NCI-H526 (cell line): ENCODE data around the gene HSPB3.
A peak's percentile ranks its signal among the peaks of the same experiment; 100 is the strongest.
"Not testable (repeated sequence)": the region's sequence is repeated elsewhere in the genome, so short reads cannot be mapped to it uniquely, and the experiment has no call there.

Source experiments
- DNase-seq, 2 experiments: peaks; one replicate each; lab custom pipeline; 2025; lab: John Stamatoyannopoulos, UW

HSPB3 gene

GRCh38 chr5:54455413-54456157 lies at the start of gene HSPB3:
TSS of gene HSPB3 (plus strand) at chr5:54455699. CDS start at chr5:54455790, 91 bp downstream.
- DNase-seq, result no peak

GRCh38 chr5:54411176-54411575 lies 44.3 kb upstream of the HSPB3 start:
- no peak for DNase-seq

GRCh38 chr5:54412913-54413312 lies 42.6 kb upstream of the HSPB3 start:
- no peak for DNase-seq

- DNase-seq, result no peak
These were observed 40.4 kb upstream of the HSPB3 start for GRCh38 chr5:54415147-54415546.

- DNase-seq, result no peak
These were observed 39.5 kb upstream of the HSPB3 start for GRCh38 chr5:54415896-54416601.

GRCh38 chr5:54419573-54420423 lies 35.7 kb upstream of the HSPB3 start:
- DNase-seq, result peak; percentile 1 to 54

GRCh38 chr5:54420511-54420910 lies 35.0 kb upstream of the HSPB3 start:
- DNase-seq, result not testable (repeated sequence)

GRCh38 chr5:54421976-54422375 lies 33.5 kb upstream of the HSPB3 start:
- no peak for DNase-seq

GRCh38 chr5:54425258-54425657 lies 30.2 kb upstream of the HSPB3 start:
- DNase-seq, result no peak

GRCh38 chr5:54426209-54426608 lies 29.3 kb upstream of the HSPB3 start:
- DNase-seq, result no peak

GRCh38 chr5:54434650-54435049 lies 20.8 kb upstream of the HSPB3 start:
- not testable (repeated sequence) for DNase-seq

GRCh38 chr5:54438620-54439389 lies 16.7 kb upstream of the HSPB3 start:
- DNase-seq, result no peak

GRCh38 chr5:54440456-54440893 lies 15.0 kb upstream of the HSPB3 start:
- no peak for DNase-seq

GRCh38 chr5:54442271-54442670 lies 13.2 kb upstream of the HSPB3 start:
- no peak for DNase-seq

GRCh38 chr5:54443270-54443669 lies 12.2 kb upstream of the HSPB3 start:
- DNase-seq, result peak; percentile 0 to 3

GRCh38 chr5:54445691-54446378 lies 9.7 kb upstream of the HSPB3 start:
- no peak for DNase-seq

GRCh38 chr5:54446379-54446732 lies 9.1 kb upstream of the HSPB3 start:
- no peak for DNase-seq

- DNase-seq, result no peak
These were observed 5.6 kb upstream of the HSPB3 start for GRCh38 chr5:54449923-54450322.

- DNase-seq, result no peak
These were observed 5.0 kb upstream of the HSPB3 start for GRCh38 chr5:54450542-54450941.

- DNase-seq, result no peak
These were observed 2.5 kb upstream of the HSPB3 start for GRCh38 chr5:54453046-54453445.

GRCh38 chr5:54454602-54455001 lies 897 bp upstream of the HSPB3 start:
- no peak for DNase-seq
